ENCODE data around the gene KCNAB2.

DNA sequence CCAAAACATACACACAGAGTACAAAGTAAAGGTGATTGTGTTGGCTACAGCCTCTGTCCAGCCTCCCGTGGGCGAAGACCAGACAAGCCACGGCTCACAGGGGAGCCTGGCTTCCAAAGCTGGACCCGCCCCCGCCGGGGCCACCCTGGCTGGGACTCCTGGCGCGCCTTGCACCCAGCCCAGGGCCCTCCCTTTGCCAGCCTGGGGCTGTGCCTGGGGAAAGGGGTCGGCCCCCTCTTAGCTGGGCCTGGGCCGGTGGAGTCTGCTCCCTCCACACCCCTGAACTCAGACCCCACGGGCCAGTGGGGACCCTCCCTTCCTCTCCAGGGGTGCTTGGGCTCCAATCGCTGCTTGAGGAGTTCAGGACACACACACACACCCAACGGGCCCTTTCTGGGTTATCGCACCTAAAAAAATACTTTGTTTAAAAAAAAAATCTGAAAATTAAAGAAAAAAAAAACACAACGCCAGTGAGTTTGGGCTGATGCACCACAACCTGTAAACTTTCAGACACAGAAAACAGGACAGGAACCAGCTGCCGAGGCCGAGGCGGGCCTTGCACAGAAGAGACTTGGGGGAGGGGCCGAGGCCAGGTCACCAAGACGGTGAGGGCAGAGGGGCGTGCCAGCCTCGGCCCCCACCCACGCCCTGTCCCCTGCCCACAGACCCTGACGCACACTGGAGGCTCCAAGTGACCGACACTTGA, 56.3 kb downstream of the KCNAB2 start:
- TF ChIP-seq, protein P1, sequence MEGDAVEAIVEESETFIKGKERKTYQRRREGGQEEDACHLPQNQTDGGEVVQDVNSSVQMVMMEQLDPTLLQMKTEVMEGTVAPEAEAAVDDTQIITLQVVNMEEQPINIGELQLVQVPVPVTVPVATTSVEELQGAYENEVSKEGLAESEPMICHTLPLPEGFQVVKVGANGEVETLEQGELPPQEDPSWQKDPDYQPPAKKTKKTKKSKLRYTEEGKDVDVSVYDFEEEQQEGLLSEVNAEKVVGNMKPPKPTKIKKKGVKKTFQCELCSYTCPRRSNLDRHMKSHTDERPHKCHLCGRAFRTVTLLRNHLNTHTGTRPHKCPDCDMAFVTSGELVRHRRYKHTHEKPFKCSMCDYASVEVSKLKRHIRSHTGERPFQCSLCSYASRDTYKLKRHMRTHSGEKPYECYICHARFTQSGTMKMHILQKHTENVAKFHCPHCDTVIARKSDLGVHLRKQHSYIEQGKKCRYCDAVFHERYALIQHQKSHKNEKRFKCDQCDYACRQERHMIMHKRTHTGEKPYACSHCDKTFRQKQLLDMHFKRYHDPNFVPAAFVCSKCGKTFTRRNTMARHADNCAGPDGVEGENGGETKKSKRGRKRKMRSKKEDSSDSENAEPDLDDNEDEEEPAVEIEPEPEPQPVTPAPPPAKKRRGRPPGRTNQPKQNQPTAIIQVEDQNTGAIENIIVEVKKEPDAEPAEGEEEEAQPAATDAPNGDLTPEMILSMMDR (IDR thresholded peaks at IDR 0.05; ENCODE audit: low read depth, low read length, poor library complexity, severe bottlenecking) = no peak
- no peak for TF ChIP-seq EZH2phosphoT487 (IDR thresholded peaks at IDR 0.05; ENCODE audit: borderline replicate concordance, low read length)
